ENCODE measurements around the gene AMBP. TPM values are rescaled to one million over a fixed set of nuclear protein-coding genes. Genes with fewer than 3 reads are reported as not detected.
A peak's percentile ranks its signal among the peaks of the same experiment; 100 is the strongest.

AMBP gene
- total RNA-seq, 1 experiment from 2014 or later: 0.22 TPM

GRCh38 chr9:114080773-114081440 is 2.8 kb upstream of the AMBP start:
- peak; percentile 62 for ATAC-seq
- H4K20me1 ChIP-seq (ENCODE audit: low read length): no peaks in the 10 kb centered on the region
- no peaks in the 10 kb centered on the region for H3K79me2 ChIP-seq (ENCODE audit: low read length)
- POLR2A ChIA-PET (ENCODE audit: unreplicated experiment): no interaction called here
- H3K9me3 ChIP-seq (ENCODE audit: low read length): no peaks in the 10 kb centered on the region
- H3K9ac ChIP-seq (ENCODE audit: low read length): no peak overlapping the region
- no peaks in the 10 kb centered on the region for H3F3A ChIP-seq (ENCODE audit: low read length, unreplicated experiment)
- peak overlapping the region; percentile 49; the same call in 1 of the 2 replicates for H3K4me2 ChIP-seq (ENCODE audit: low read length)
- H3K27me3 ChIP-seq (ENCODE audit: low read length): no peaks in the 10 kb centered on the region
- no peaks in the 10 kb centered on the region for H3K9me2 ChIP-seq (replicated peaks; ENCODE audit: low read length)
- BruUV-seq (replicated peaks): no TSS peak
- H3K4me1 ChIP-seq (ENCODE audit: insufficient read depth, low read length): peaks cover 11% of the 10 kb centered on the region
- H3K27ac ChIP-seq (ENCODE audit: low read length): no peak overlapping the region
- H3K4me3 ChIP-seq (ENCODE audit: low read length): no peak overlapping the region
- intact Hi-C loops (cut with micrococcal nuclease): no loop called here
- no peak overlapping the region; the same call in 1 of the 2 replicates for H2AFZ ChIP-seq (ENCODE audit: low read length)
- H3K36me3 ChIP-seq (ENCODE audit: low read depth, low read length): no peaks in the 10 kb centered on the region
- DNase-seq: peak; percentile 42
- CTCF ChIA-PET: no interaction called here
- no peak for TF ChIP-seq CTCF (conservative IDR thresholded peaks at IDR 0.05; ENCODE audit: low read depth, low read length)
- TF ChIP-seq EZH2phosphoT487 (IDR thresholded peaks at IDR 0.05; ENCODE audit: borderline replicate concordance, low read length): no peak
- TF ChIP-seq EZH2 (IDR thresholded peaks at IDR 0.05; ENCODE audit: low read length, unreplicated experiment): no peak

GRCh38 chr9:114080195-114080772 is 2.2 kb upstream of the AMBP start:
- Histone ChIP-seq H3K79me2 (ENCODE audit: low read length) (no peaks in the 10 kb centered on the region), H4K20me1 (ENCODE audit: low read length) (no peaks in the 10 kb centered on the region), H3K27me3 (ENCODE audit: low read length) (no peaks in the 10 kb centered on the region), H3K9ac (ENCODE audit: low read length) (no peak overlapping the region), H3K4me3 (ENCODE audit: low read length) (no peak overlapping the region), H3K4me2 (ENCODE audit: low read length) (peak overlapping the region; percentile 49; the same call in 1 of the 2 replicates), H3K27ac (ENCODE audit: low read length) (no peak overlapping the region), H3K4me1 (ENCODE audit: insufficient read depth, low read length) (peaks cover 11% of the 10 kb centered on the region), H3F3A (ENCODE audit: low read length, unreplicated experiment) (no peaks in the 10 kb centered on the region), H3K36me3 (ENCODE audit: low read depth, low read length) (no peaks in the 10 kb centered on the region), H2AFZ (ENCODE audit: low read length) (no peak overlapping the region), H3K9me3 (ENCODE audit: low read length) (no peaks in the 10 kb centered on the region), H3K9me2 (replicated peaks; ENCODE audit: low read length) (no peaks in the 10 kb centered on the region)
- intact Hi-C loops (cut with micrococcal nuclease): no loop called here
- TF ChIP-seq EZH2 (IDR thresholded peaks at IDR 0.05; ENCODE audit: low read length, unreplicated experiment) (no peak), EZH2phosphoT487 (IDR thresholded peaks at IDR 0.05; ENCODE audit: borderline replicate concordance, low read length) (no peak), CTCF (conservative IDR thresholded peaks at IDR 0.05; ENCODE audit: low read depth, low read length) (no peak)
- peak; percentile 35 for ATAC-seq
- POLR2A ChIA-PET (ENCODE audit: unreplicated experiment): no interaction called here
- BruUV-seq (replicated peaks): no TSS peak
- CTCF ChIA-PET: no interaction called here
- DNase-seq: peak; percentile 10

- TF ChIP-seq CTCF (conservative IDR thresholded peaks at IDR 0.05; ENCODE audit: low read depth, low read length) (no peak), EZH2phosphoT487 (IDR thresholded peaks at IDR 0.05; ENCODE audit: borderline replicate concordance, low read length) (no peak), EZH2 (IDR thresholded peaks at IDR 0.05; ENCODE audit: low read length, unreplicated experiment) (no peak)
- H3K4me3 ChIP-seq (ENCODE audit: low read length): no peak overlapping the region
- ATAC-seq: no peak
- no peaks in the 10 kb centered on the region for H3K9me3 ChIP-seq (ENCODE audit: low read length)
- DNase-seq: no peak
- no peaks in the 10 kb centered on the region for H4K20me1 ChIP-seq (ENCODE audit: low read length)
- BruUV-seq (replicated peaks): no TSS peak
- no peak overlapping the region for H2AFZ ChIP-seq (ENCODE audit: low read length)
- no peak overlapping the region for H3K4me2 ChIP-seq (ENCODE audit: low read length)
- intact Hi-C loops (cut with micrococcal nuclease): no loop called here
- H3K4me1 ChIP-seq (ENCODE audit: insufficient read depth, low read length): peaks cover 11% of the 10 kb centered on the region
- H3F3A ChIP-seq (ENCODE audit: low read length, unreplicated experiment): no peaks in the 10 kb centered on the region
- CTCF ChIA-PET: no interaction called here
- H3K9ac ChIP-seq (ENCODE audit: low read length): no peak overlapping the region
- no peaks in the 10 kb centered on the region for H3K36me3 ChIP-seq (ENCODE audit: low read depth, low read length)
- H3K9me2 ChIP-seq (replicated peaks; ENCODE audit: low read length): no peaks in the 10 kb centered on the region
- H3K27ac ChIP-seq (ENCODE audit: low read length): no peak overlapping the region
- POLR2A ChIA-PET (ENCODE audit: unreplicated experiment): no interaction called here
- no peaks in the 10 kb centered on the region for H3K27me3 ChIP-seq (ENCODE audit: low read length)
- no peaks in the 10 kb centered on the region for H3K79me2 ChIP-seq (ENCODE audit: low read length)
Observed at GRCh38 chr9:114078781-114079156, 669 bp upstream of the AMBP start.

Measured in PC-3 (cell line).